ENCODE results near the gene PLCB4.

PLCB4 gene

GRCh38 chr20:9509246-9509645 is 440.4 kb downstream of the PLCB4 start:
- H3K27ac Mint-ChIP-seq (ENCODE audit: low read depth) = no peak overlapping the region
- H3K36me3 Mint-ChIP-seq (ENCODE audit: insufficient read depth) = no peaks in the 10 kb centered on the region
- ATAC-seq (replicated peaks; ENCODE audit: extremely low read depth, poor library complexity, severe bottlenecking) (no peak), DNase-seq (ENCODE audit: low spot score in 2 of 2) (no peak)
- no peaks in the 10 kb centered on the region for H3K9me3 Mint-ChIP-seq
- H3K4me3 Mint-ChIP-seq = no peak overlapping the region
- H3K27me3 Mint-ChIP-seq = peaks cover 24% of the 10 kb centered on the region
- H3K4me1 Mint-ChIP-seq = no peaks in the 10 kb centered on the region

- Mint-ChIP-seq H3K4me1 (no peaks in the 10 kb centered on the region), H3K4me3 (no peak overlapping the region), H3K27ac (ENCODE audit: low read depth) (no peak overlapping the region), H3K36me3 (ENCODE audit: insufficient read depth) (no peaks in the 10 kb centered on the region), H3K27me3 (peaks cover 41% of the 10 kb centered on the region), H3K9me3 (no peaks in the 10 kb centered on the region)
- DNase-seq (ENCODE audit: low spot score in 2 of 2) (no peak), ATAC-seq (replicated peaks; ENCODE audit: extremely low read depth, poor library complexity, severe bottlenecking) (no peak)
These were observed 442.0 kb downstream of the PLCB4 start for GRCh38 chr20:9510911-9511310.

GRCh38 chr20:9514072-9514460 is 445.2 kb downstream of the PLCB4 start:
- ATAC-seq (replicated peaks; ENCODE audit: extremely low read depth, poor library complexity, severe bottlenecking) (no peak), DNase-seq (ENCODE audit: low spot score in 2 of 2) (no peak)
- Mint-ChIP-seq H3K27ac (ENCODE audit: low read depth) (no peak overlapping the region), H3K9me3 (no peaks in the 10 kb centered on the region), H3K27me3 (peaks cover 41% of the 10 kb centered on the region), H3K36me3 (ENCODE audit: insufficient read depth) (no peaks in the 10 kb centered on the region), H3K4me1 (no peaks in the 10 kb centered on the region), H3K4me3 (no peak overlapping the region)

GRCh38 chr20:9514461-9515213 is 445.8 kb downstream of the PLCB4 start, which contains the start of gene LAMP5:
Gene LAMP5 (plus strand): TSS chr20:9514590. CDS start chr20:9514853, 263 bp downstream.
- Mint-ChIP-seq H3K4me1 (no peaks in the 10 kb centered on the region), H3K36me3 (ENCODE audit: insufficient read depth) (no peaks in the 10 kb centered on the region), H3K27ac (ENCODE audit: low read depth) (no peak within 1 kb of the TSS), H3K9me3 (no peaks in the 10 kb centered on the region), H3K4me3 (no peak within 1 kb of the TSS), H3K27me3 (peaks cover 35% of the 10 kb centered on the region)
- ATAC-seq (replicated peaks; ENCODE audit: extremely low read depth, poor library complexity, severe bottlenecking) (no peak), DNase-seq (ENCODE audit: low spot score in 2 of 2) (no peak)

GRCh38 chr20:9515214-9515585 is 446.3 kb downstream of the PLCB4 start:
- H3K4me1 Mint-ChIP-seq = no peaks in the 10 kb centered on the region
- no peak for ATAC-seq (replicated peaks; ENCODE audit: extremely low read depth, poor library complexity, severe bottlenecking)
- H3K27me3 Mint-ChIP-seq = peaks cover 39% of the 10 kb centered on the region
- no peaks in the 10 kb centered on the region for H3K9me3 Mint-ChIP-seq
- H3K4me3 Mint-ChIP-seq = no peak overlapping the region
- H3K27ac Mint-ChIP-seq (ENCODE audit: low read depth) = no peak overlapping the region
- DNase-seq (ENCODE audit: low spot score in 2 of 2) = no peak
- no peaks in the 10 kb centered on the region for H3K36me3 Mint-ChIP-seq (ENCODE audit: insufficient read depth)

GRCh38 chr20:9515741-9516233 is 446.9 kb downstream of the PLCB4 start:
- no peak for ATAC-seq (replicated peaks; ENCODE audit: extremely low read depth, poor library complexity, severe bottlenecking)
- no peaks in the 10 kb centered on the region for H3K9me3 Mint-ChIP-seq
- peaks cover 44% of the 10 kb centered on the region for H3K27me3 Mint-ChIP-seq
- H3K27ac Mint-ChIP-seq (ENCODE audit: low read depth) = no peak overlapping the region
- no peaks in the 10 kb centered on the region for H3K4me1 Mint-ChIP-seq
- H3K4me3 Mint-ChIP-seq = no peak overlapping the region
- H3K36me3 Mint-ChIP-seq (ENCODE audit: insufficient read depth) = no peaks in the 10 kb centered on the region
- DNase-seq (ENCODE audit: low spot score in 2 of 2) = no peak

- Mint-ChIP-seq H3K9me3 (no peaks in the 10 kb centered on the region), H3K36me3 (ENCODE audit: insufficient read depth) (no peaks in the 10 kb centered on the region), H3K4me3 (no peak overlapping the region), H3K27me3 (peaks cover 50% of the 10 kb centered on the region), H3K27ac (ENCODE audit: low read depth) (no peak overlapping the region), H3K4me1 (no peaks in the 10 kb centered on the region)
- ATAC-seq (replicated peaks; ENCODE audit: extremely low read depth, poor library complexity, severe bottlenecking) (no peak), DNase-seq (ENCODE audit: low spot score in 2 of 2) (no peak)
These were observed 447.5 kb downstream of the PLCB4 start for GRCh38 chr20:9516234-9516871.

- Mint-ChIP-seq H3K27ac (ENCODE audit: low read depth) (no peak overlapping the region), H3K9me3 (no peaks in the 10 kb centered on the region), H3K4me3 (no peak overlapping the region), H3K36me3 (ENCODE audit: insufficient read depth) (no peaks in the 10 kb centered on the region), H3K27me3 (peaks cover 50% of the 10 kb centered on the region), H3K4me1 (no peaks in the 10 kb centered on the region)
- ATAC-seq (replicated peaks; ENCODE audit: extremely low read depth, poor library complexity, severe bottlenecking) = no peak
- no peak for DNase-seq (ENCODE audit: low spot score in 2 of 2)
These were observed 448.6 kb downstream of the PLCB4 start for GRCh38 chr20:9517297-9518162.

- H3K4me3 Mint-ChIP-seq = no peak overlapping the region
- H3K36me3 Mint-ChIP-seq (ENCODE audit: insufficient read depth) = no peaks in the 10 kb centered on the region
- no peaks in the 10 kb centered on the region for H3K9me3 Mint-ChIP-seq
These were observed 449.8 kb downstream of the PLCB4 start for GRCh38 chr20:9518576-9519175.

GRCh38 chr20:9520086-9520485 is 451.2 kb downstream of the PLCB4 start:
- DNase-seq (ENCODE audit: low spot score in 2 of 2) (no peak), ATAC-seq (replicated peaks; ENCODE audit: extremely low read depth, poor library complexity, severe bottlenecking) (no peak)
- Mint-ChIP-seq H3K4me1 (no peaks in the 10 kb centered on the region), H3K36me3 (ENCODE audit: insufficient read depth) (no peaks in the 10 kb centered on the region), H3K27me3 (peaks cover 37% of the 10 kb centered on the region), H3K4me3 (no peak overlapping the region), H3K9me3 (no peaks in the 10 kb centered on the region), H3K27ac (ENCODE audit: low read depth) (no peak overlapping the region)

More at GRCh38 chr20:9518576-9519175, 449.8 kb downstream of the PLCB4 start:
- H3K27ac Mint-ChIP-seq (ENCODE audit: low read depth) = no peak overlapping the region
- ATAC-seq (replicated peaks; ENCODE audit: extremely low read depth, poor library complexity, severe bottlenecking) (no peak), DNase-seq (ENCODE audit: low spot score in 2 of 2) (no peak)
- H3K4me1 Mint-ChIP-seq = no peaks in the 10 kb centered on the region
- H3K27me3 Mint-ChIP-seq = peaks cover 50% of the 10 kb centered on the region

- no peak for DNase-seq (ENCODE audit: low spot score in 2 of 2)
- no peak for ATAC-seq (replicated peaks; ENCODE audit: extremely low read depth, poor library complexity, severe bottlenecking)
- H3K36me3 Mint-ChIP-seq (ENCODE audit: insufficient read depth) = no peaks in the 10 kb centered on the region
- H3K27me3 Mint-ChIP-seq = peaks cover 17% of the 10 kb centered on the region
- no peaks in the 10 kb centered on the region for H3K4me1 Mint-ChIP-seq
- no peak overlapping the region for H3K27ac Mint-ChIP-seq (ENCODE audit: low read depth)
- H3K9me3 Mint-ChIP-seq = peaks cover 5% of the 10 kb centered on the region
- H3K4me3 Mint-ChIP-seq = no peak overlapping the region
These were observed 454.7 kb downstream of the PLCB4 start for GRCh38 chr20:9523636-9524035.
